GM19238 (cell line): ENCODE measurements around the gene CYFIP2.
"Not testable (repeated sequence)": the region's sequence is repeated elsewhere in the genome, so short reads cannot be mapped to it uniquely, and the experiment has no call there.

Experiments used
- DNase-seq: peaks from one replicate; pipeline ENCODE4 v3.0.0; 2011; ENCODE audit warnings: low spot score; ENCODE audit not compliant: insufficient read length

Gene CYFIP2

GRCh38 chr5:157265714-157266285, at the start of gene CYFIP2:
TSS of gene CYFIP2 (plus strand) at chr5:157266123. CDS start at chr5:157285362, 19,239 bp downstream.
- peak; percentile 82 for DNase-seq

- DNase-seq = no peak
These were observed 49.4 kb upstream of the CYFIP2 start for GRCh38 chr5:157216391-157217142.

- no peak for DNase-seq
These were observed 48.5 kb upstream of the CYFIP2 start for GRCh38 chr5:157217289-157218024.

GRCh38 chr5:157219491-157220271, 46.2 kb upstream of the CYFIP2 start:
- DNase-seq = no peak

GRCh38 chr5:157221959-157222358, 44.0 kb upstream of the CYFIP2 start:
- no peak for DNase-seq

- DNase-seq = no peak
These were observed 43.3 kb upstream of the CYFIP2 start for GRCh38 chr5:157222506-157223230.

- DNase-seq = no peak
These were observed 40.2 kb upstream of the CYFIP2 start for GRCh38 chr5:157225469-157226422.

- DNase-seq = no peak
These were observed 35.3 kb upstream of the CYFIP2 start for GRCh38 chr5:157230610-157231009.

- DNase-seq = no peak
These were observed 33.2 kb upstream of the CYFIP2 start for GRCh38 chr5:157232706-157233105.

GRCh38 chr5:157233515-157233914, 32.4 kb upstream of the CYFIP2 start:
- no peak for DNase-seq

- no peak for DNase-seq
These were observed 29.5 kb upstream of the CYFIP2 start for GRCh38 chr5:157236423-157236822.

GRCh38 chr5:157241483-157241882, 24.4 kb upstream of the CYFIP2 start:
- no peak for DNase-seq

GRCh38 chr5:157244704-157245103, 21.2 kb upstream of the CYFIP2 start:
- not testable (repeated sequence) for DNase-seq

GRCh38 chr5:157245476-157245875, 20.4 kb upstream of the CYFIP2 start:
- no peak for DNase-seq

GRCh38 chr5:157245886-157246285, 20.0 kb upstream of the CYFIP2 start:
- no peak for DNase-seq

- DNase-seq = no peak
These were observed 18.7 kb upstream of the CYFIP2 start for GRCh38 chr5:157247267-157247666.

- no peak for DNase-seq
These were observed 17.0 kb upstream of the CYFIP2 start for GRCh38 chr5:157248821-157249470.

- peak; percentile 30 for DNase-seq
These were observed 13.0 kb upstream of the CYFIP2 start for GRCh38 chr5:157252711-157253465.

- DNase-seq = peak; percentile 19
These were observed 12.4 kb upstream of the CYFIP2 start for GRCh38 chr5:157253547-157253946.
